Stomach (tissue), 9 donors: ENCODE measurements around the gene WASL. TPM values are rescaled to one million over a fixed set of nuclear protein-coding genes. Genes with fewer than 3 reads are reported as not detected.

Experiments used
- DNase-seq, 2 donors: peaks; one replicate each; pipeline versions ENCODE4 v3.0.0 to v3.0.0-alpha.2; 2013 to 2019
- H3K27ac ChIP-seq, 5 donors: fragments of 200-600 bp in 4 of 5; sonication (generic) in 4 of 5; one replicate each; pipeline ENCODE4 v1.5.1; 2013 to 2019; ENCODE audit warnings: mild to moderate bottlenecking in 1 of 5, moderate library complexity in 1 of 5
- H3K27me3 ChIP-seq, 3 donors: fragments of 200-600 bp; sonication (generic); one replicate each; pipeline ENCODE4 v1.5.1; 2017 to 2019; ENCODE audit warnings: mixed run types in 1 of 3
- H3K36me3 ChIP-seq, 4 donors: fragments of 200-600 bp; sonication (generic); 1 replicate in 3 of 4; 2 replicates in 1 of 4; pipeline ENCODE4 v1.5.1; 2016 to 2019
- H3K4me1 ChIP-seq, 4 donors: fragments of 200-600 bp; sonication (generic); one replicate each; pipeline ENCODE4 v1.5.1; 2016 to 2019
- H3K4me3 ChIP-seq, 4 donors: fragments of 200-600 bp; sonication (generic) in 3 of 4; one replicate each; pipeline ENCODE4 v1.5.1; 2016 to 2019; ENCODE audit warnings: mild to moderate bottlenecking in 1 of 4
- H3K9me3 ChIP-seq, 4 donors: fragments of 200-600 bp; sonication (generic); one replicate each; pipeline ENCODE4 v1.5.1; 2016 to 2019
- CTCF ChIP-seq, 7 experiments: fragments of 450-650 bp in 4 of 7; fragments of 200-600 bp in 3 of 7; sonication (generic) in 3 of 7; IDR thresholded peaks; one replicate each; pipeline ENCODE4 v1.5.1; 2016 to 2019; ENCODE audit warnings: antibody characterized with exemption in 7 of 7, control low read depth in 2 of 7, mild to moderate bottlenecking in 1 of 7
- EP300 ChIP-seq: sonication (generic); formaldehyde crosslinking; IDR thresholded peaks from one replicate; pipeline ENCODE4 v1.6.1; 2017; ENCODE audit warnings: antibody characterized with exemption
- POLR2A ChIP-seq, 4 donors: fragments of 450-650 bp; IDR thresholded peaks; one replicate each; pipeline ENCODE4 v1.6.1; 2016; ENCODE audit warnings: antibody characterized with exemption in 4 of 4, control low read depth in 2 of 4, mild to moderate bottlenecking in 1 of 4, moderate library complexity in 1 of 4
- POLR2AphosphoS5 ChIP-seq, 3 donors: sonication (generic); formaldehyde crosslinking; IDR thresholded peaks; one replicate each; pipeline ENCODE4 v1.6.1; 2016; ENCODE audit warnings: antibody characterized with exemption in 3 of 3
- WGBS, 5 donors: extraction: QIAGEN DNeasy Blood & Tissue Kit in 3 of 5; methylation state at CpG; one replicate each; pipeline versions ENCODE4 v1.1.5 to v1.1.7; 2013 to 2018; 5-methylcytosine and 5-hydroxymethylcytosine counted together
- intact Hi-C: fragments of 100-400 bp; cut with DNase I; formaldehyde crosslinking; loops from one replicate; pipeline ENCODE4 v1.15.1; 2023; ENCODE audit warnings: low total_unique reads
- polyA plus RNA-seq, 3 donors: library from polyadenylated mRNA; stranded (reverse); fragments of 200-250 nt; gene quantifications; one replicate each; pipeline ENCODE4 v1.2.3, GENCODE V29; 2013
- total RNA-seq, 5 donors: library from RNA; depleted of rRNA; stranded (reverse); fragments of >200 nt; gene quantifications; one replicate each; pipeline versions ENCODE4 v1.1.0 to v1.2.3, GENCODE V29; 2014 to 2016
- donor health status: healthy with polysubstance abuse.
- donor health status: Bipolar disorder and iron deficiency.
- donor health status: healthy.

Gene WASL
- total and polyA plus RNA-seq, 8 donors, result 9.0 to 56.7 (median 21.7) TPM

GRCh38 chr7:123712619-123713018, 36.2 kb downstream of the WASL start:
- no peaks in the 10 kb centered on the region for H3K27me3 ChIP-seq
- TF ChIP-seq EP300, result no peak
- TF ChIP-seq CTCF (IDR thresholded peaks at IDR 0.05), result no peak
- TF ChIP-seq POLR2AphosphoS5 (IDR thresholded peaks at IDR 0.05), result no peak
- no peak for TF ChIP-seq POLR2A (IDR thresholded peaks at IDR 0.05)
- WGBS, 5 donors, result 23 to 58% (median 39%) methylated on average over 1 of the region's 1 CpG

GRCh38 chr7:123711832-123712293, 36.9 kb downstream of the WASL start:
- H3K36me3 ChIP-seq, result peaks cover 8 to 22% (median 19%) of the 10 kb centered on the region in 4 donors
- H3K27me3 ChIP-seq, result no peaks in the 10 kb centered on the region
- no peak overlapping the region for H3K27ac ChIP-seq
- TF ChIP-seq POLR2A (IDR thresholded peaks at IDR 0.05) (no peak), EP300 (no peak), CTCF (IDR thresholded peaks at IDR 0.05) (no peak), POLR2AphosphoS5 (IDR thresholded peaks at IDR 0.05) (no peak)
- no peak for DNase-seq
- no peaks in the 10 kb centered on the region for H3K9me3 ChIP-seq
- peaks cover 8 to 79% (median 42%) of the 10 kb centered on the region in 4 donors for H3K4me1 ChIP-seq
- no peak overlapping the region for H3K4me3 ChIP-seq
- intact Hi-C loops, result no loop called here

More at GRCh38 chr7:123712619-123713018, 36.2 kb downstream of the WASL start:
- intact Hi-C loops, result no loop called here
- Histone ChIP-seq H3K27ac (no peak overlapping the region), H3K4me3 (no peak overlapping the region), H3K4me1 (peaks cover 3 to 86% (median 42%) of the 10 kb centered on the region in 4 donors), H3K36me3 (peaks cover 4 to 14% (median 11%) of the 10 kb centered on the region in 4 donors), H3K9me3 (no peaks in the 10 kb centered on the region)
- DNase-seq, result no peak

- Histone ChIP-seq H3K36me3 (peaks cover 8 to 31% (median 29%) of the 10 kb centered on the region in 4 donors), H3K4me1 (peaks cover 6 to 68% (median 33%) of the 10 kb centered on the region in 4 donors), H3K27me3 (no peaks in the 10 kb centered on the region), H3K4me3 (no peak overlapping the region), H3K9me3 (no peaks in the 10 kb centered on the region), H3K27ac (no peak overlapping the region)
- 31 to 72% (median 41%) methylated on average over 2 of the region's 2 CpGs for WGBS, 5 donors
- TF ChIP-seq POLR2A (IDR thresholded peaks at IDR 0.05) (no peak), CTCF (IDR thresholded peaks at IDR 0.05) (no peak), POLR2AphosphoS5 (IDR thresholded peaks at IDR 0.05) (no peak), EP300 (no peak)
- DNase-seq, result no peak
- intact Hi-C loops, result no loop called here
Measured at GRCh38 chr7:123710683-123711082, 38.1 kb downstream of the WASL start.

- no peaks in the 10 kb centered on the region for H3K9me3 ChIP-seq
- H3K27ac ChIP-seq, result no peak overlapping the region
- H3K36me3 ChIP-seq, result peaks cover 8 to 43% (median 41%) of the 10 kb centered on the region in 4 donors
- H3K4me3 ChIP-seq, result no peak overlapping the region
- TF ChIP-seq POLR2AphosphoS5 (IDR thresholded peaks at IDR 0.05) (no peak), POLR2A (IDR thresholded peaks at IDR 0.05) (no peak), CTCF (IDR thresholded peaks at IDR 0.05) (no peak), EP300 (no peak)
- no peak for DNase-seq
- peaks cover 0 to 56% (median 26%) of the 10 kb centered on the region in 4 donors for H3K4me1 ChIP-seq
- 46 to 66% (median 57%) methylated on average over 2 of the region's 2 CpGs for WGBS, 5 donors
- intact Hi-C loops, result no loop called here
- no peaks in the 10 kb centered on the region for H3K27me3 ChIP-seq
Measured at GRCh38 chr7:123709525-123709924, 39.3 kb downstream of the WASL start.
